Peyer's patch (tissue), 4 donors: ENCODE measurements around the gene EMP1. TPM values are rescaled to one million over a fixed set of nuclear protein-coding genes. Genes with fewer than 3 reads are reported as not detected.

Experiments
- DNase-seq, 3 donors: peaks; one replicate each; pipeline ENCODE4 v3.0.0-alpha.2; 2017 to 2019
- H3K27ac ChIP-seq, 4 donors: fragments of 200-600 bp; sonication (generic); one replicate each; pipeline ENCODE4 v1.5.1; 2016 to 2019
- H3K27me3 ChIP-seq, 2 donors: fragments of 200-600 bp; sonication (generic); one replicate each; pipeline ENCODE4 v1.5.1; 2019
- H3K36me3 ChIP-seq, 3 donors: fragments of 200-600 bp; sonication (generic); one replicate each; pipeline ENCODE4 v1.5.1; 2016 to 2019
- H3K4me1 ChIP-seq, 4 donors: fragments of 200-600 bp; sonication (generic); one replicate each; pipeline ENCODE4 v1.5.1; 2016 to 2019
- H3K4me3 ChIP-seq, 4 donors: fragments of 200-600 bp; sonication (generic); 1 replicate in 3 of 4; 2 replicates in 1 of 4; pipeline ENCODE4 v1.5.1; 2016 to 2019; ENCODE audit warnings: mild to moderate bottlenecking in 1 of 4
- H3K9me3 ChIP-seq, 4 donors: fragments of 200-600 bp; sonication (generic); one replicate each; pipeline ENCODE4 v1.5.1; 2016 to 2019; ENCODE audit warnings: mild to moderate bottlenecking in 1 of 4
- POLR2A ChIP-seq, 2 donors: fragments of 450-650 bp; IDR thresholded peaks; one replicate each; pipeline ENCODE4 v1.5.1; 2017; ENCODE audit warnings: antibody characterized with exemption in 2 of 2, mild to moderate bottlenecking in 2 of 2, moderate library complexity in 2 of 2
- total RNA-seq, 4 donors: library from RNA; depleted of rRNA; stranded (reverse); fragments of >200 nt; gene quantifications; one replicate each; pipeline ENCODE4 v1.1.0, GENCODE V29; 2016
- TF ChIP-seq, protein P1 (sequence below), 6 experiments: fragments of 450-650 bp in 4 of 6; fragments of 200-600 bp in 2 of 6; sonication (generic) in 1 of 6; IDR thresholded peaks; one replicate each; pipeline ENCODE4 v1.5.1; 2017 to 2019; ENCODE audit warnings: antibody characterized with exemption in 6 of 6, mild to moderate bottlenecking in 3 of 6, moderate library complexity in 1 of 6

Gene EMP1
- total RNA-seq, 4 donors from 2014 or later = 37.1 to 110 (median 87.3) TPM

DNA sequence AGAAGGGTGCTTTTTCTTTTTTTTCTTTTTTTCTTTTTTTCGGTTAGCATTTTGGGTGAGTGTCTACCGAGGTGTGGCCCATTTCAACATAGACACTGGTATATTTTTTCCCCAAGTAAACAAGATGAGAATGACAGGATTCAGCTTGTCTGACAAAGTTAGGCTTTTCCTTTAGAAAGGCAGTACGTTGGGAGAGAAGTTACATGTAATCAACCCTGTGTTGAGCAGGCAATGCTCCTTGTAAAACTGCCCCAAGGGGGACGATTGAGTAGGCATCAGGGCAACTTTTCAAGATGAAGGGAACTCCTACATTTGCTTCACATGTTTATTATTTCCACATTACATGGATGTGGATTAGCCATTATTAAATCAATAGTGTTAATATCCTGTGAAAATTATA lies 1.7 kb downstream of the EMP1 start:
- H3K27ac ChIP-seq = peak overlapping the region in 2 of 4 donors; percentile 66 to 95
- H3K4me3 ChIP-seq = peak overlapping the region in 3 of 4 donors; percentile 5 to 60 (median 51)
- H3K4me1 ChIP-seq = peaks cover 0 to 46% (median 6%) of the 10 kb centered on the region in 4 donors
- TF ChIP-seq, protein P1, sequence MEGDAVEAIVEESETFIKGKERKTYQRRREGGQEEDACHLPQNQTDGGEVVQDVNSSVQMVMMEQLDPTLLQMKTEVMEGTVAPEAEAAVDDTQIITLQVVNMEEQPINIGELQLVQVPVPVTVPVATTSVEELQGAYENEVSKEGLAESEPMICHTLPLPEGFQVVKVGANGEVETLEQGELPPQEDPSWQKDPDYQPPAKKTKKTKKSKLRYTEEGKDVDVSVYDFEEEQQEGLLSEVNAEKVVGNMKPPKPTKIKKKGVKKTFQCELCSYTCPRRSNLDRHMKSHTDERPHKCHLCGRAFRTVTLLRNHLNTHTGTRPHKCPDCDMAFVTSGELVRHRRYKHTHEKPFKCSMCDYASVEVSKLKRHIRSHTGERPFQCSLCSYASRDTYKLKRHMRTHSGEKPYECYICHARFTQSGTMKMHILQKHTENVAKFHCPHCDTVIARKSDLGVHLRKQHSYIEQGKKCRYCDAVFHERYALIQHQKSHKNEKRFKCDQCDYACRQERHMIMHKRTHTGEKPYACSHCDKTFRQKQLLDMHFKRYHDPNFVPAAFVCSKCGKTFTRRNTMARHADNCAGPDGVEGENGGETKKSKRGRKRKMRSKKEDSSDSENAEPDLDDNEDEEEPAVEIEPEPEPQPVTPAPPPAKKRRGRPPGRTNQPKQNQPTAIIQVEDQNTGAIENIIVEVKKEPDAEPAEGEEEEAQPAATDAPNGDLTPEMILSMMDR (IDR thresholded peaks at IDR 0.05) = no peak
- TF ChIP-seq POLR2A (IDR thresholded peaks at IDR 0.05) = no peak
- no peaks in the 10 kb centered on the region for H3K36me3 ChIP-seq
- DNase-seq = no peak
- no peaks in the 10 kb centered on the region for H3K9me3 ChIP-seq
- no peaks in the 10 kb centered on the region for H3K27me3 ChIP-seq

DNA sequence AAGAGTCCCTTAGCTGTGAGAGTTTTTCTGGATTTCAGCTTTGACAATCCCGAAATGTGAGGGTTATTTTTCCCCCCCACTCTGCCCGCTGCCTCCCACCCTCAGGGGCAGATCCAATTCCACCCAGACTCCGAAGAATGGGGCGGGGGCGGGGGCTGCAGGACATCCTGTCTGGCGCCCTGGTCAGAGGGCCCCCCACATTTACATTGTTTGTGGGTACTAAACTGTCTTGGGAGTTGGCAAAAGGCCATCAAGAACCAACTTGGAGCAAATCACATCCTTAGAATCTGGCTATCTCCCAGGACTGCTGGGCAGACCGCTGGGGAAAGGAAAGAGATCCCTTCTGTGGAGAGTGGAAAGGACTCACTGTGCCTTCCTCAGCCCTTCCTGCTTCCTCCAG lies 2.4 kb downstream of the EMP1 start:
- Histone ChIP-seq H3K27ac (peak overlapping the region in 2 of 4 donors; percentile 66 to 95), H3K4me3 (peak overlapping the region in 2 of 4 donors; percentile 51 to 60), H3K4me1 (peaks cover 0 to 47% (median 6%) of the 10 kb centered on the region in 4 donors), H3K27me3 (no peaks in the 10 kb centered on the region), H3K36me3 (no peaks in the 10 kb centered on the region), H3K9me3 (no peaks in the 10 kb centered on the region)
- DNase-seq = no peak
- no peak for TF ChIP-seq POLR2A (IDR thresholded peaks at IDR 0.05)
- TF ChIP-seq, protein P1 (IDR thresholded peaks at IDR 0.05) = no peak

DNA sequence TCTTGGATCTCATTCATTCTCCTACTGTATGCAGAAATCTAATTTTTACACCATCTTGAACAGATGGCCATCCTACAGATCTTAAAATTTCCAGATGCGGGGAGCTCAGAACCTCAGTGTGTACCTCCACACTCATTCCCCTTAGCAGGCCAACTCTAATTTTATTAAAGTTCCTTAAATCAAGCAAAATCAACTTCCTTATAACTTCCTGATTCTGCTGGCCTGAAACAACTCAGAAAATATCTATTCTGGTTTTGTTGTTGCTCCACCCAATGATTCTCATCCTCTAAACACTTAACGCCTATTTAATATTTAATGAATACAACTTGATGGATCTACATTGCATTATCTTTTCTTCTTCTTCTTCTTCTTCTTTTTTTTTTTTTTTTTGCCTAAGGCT lies 3.1 kb downstream of the EMP1 start:
- H3K4me3 ChIP-seq = peak overlapping the region in 1 of 4 donors; percentile 60
- H3K9me3 ChIP-seq = no peaks in the 10 kb centered on the region
- DNase-seq = no peak
- no peaks in the 10 kb centered on the region for H3K27me3 ChIP-seq
- H3K4me1 ChIP-seq = peaks cover 0 to 44% (median 6%) of the 10 kb centered on the region in 4 donors
- no peak overlapping the region for H3K27ac ChIP-seq
- H3K36me3 ChIP-seq = no peaks in the 10 kb centered on the region
- no peak for TF ChIP-seq POLR2A (IDR thresholded peaks at IDR 0.05)
- TF ChIP-seq, protein P1 (IDR thresholded peaks at IDR 0.05) = no peak

DNA sequence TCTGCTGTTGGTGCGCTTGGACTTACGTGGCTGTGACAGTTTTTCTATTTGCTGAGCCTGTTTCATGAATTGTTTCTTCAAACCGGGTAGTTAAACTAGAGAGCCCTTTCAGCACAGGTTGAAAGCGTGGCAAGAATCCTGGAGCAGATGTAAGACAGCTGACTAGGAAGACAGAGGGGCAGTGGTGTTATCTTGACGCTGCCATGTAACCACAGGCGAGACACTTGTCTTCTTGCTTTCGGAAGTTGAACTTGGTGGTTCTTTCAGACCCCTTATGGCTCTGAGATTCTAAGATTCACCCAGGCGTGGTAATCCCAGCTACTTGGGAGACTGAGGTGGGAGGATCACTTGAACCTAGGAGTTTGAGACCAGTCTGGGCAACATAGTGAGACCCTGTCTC lies 4.3 kb downstream of the EMP1 start:
- H3K4me3 ChIP-seq = no peak overlapping the region
- H3K27me3 ChIP-seq = no peaks in the 10 kb centered on the region
- H3K36me3 ChIP-seq = no peaks in the 10 kb centered on the region
- peaks cover 0 to 37% (median 4%) of the 10 kb centered on the region in 4 donors for H3K4me1 ChIP-seq
- no peak for TF ChIP-seq POLR2A (IDR thresholded peaks at IDR 0.05)
- TF ChIP-seq, protein P1 (IDR thresholded peaks at IDR 0.05) = no peak
- no peak overlapping the region for H3K27ac ChIP-seq
- DNase-seq = no peak
- no peaks in the 10 kb centered on the region for H3K9me3 ChIP-seq

DNA sequence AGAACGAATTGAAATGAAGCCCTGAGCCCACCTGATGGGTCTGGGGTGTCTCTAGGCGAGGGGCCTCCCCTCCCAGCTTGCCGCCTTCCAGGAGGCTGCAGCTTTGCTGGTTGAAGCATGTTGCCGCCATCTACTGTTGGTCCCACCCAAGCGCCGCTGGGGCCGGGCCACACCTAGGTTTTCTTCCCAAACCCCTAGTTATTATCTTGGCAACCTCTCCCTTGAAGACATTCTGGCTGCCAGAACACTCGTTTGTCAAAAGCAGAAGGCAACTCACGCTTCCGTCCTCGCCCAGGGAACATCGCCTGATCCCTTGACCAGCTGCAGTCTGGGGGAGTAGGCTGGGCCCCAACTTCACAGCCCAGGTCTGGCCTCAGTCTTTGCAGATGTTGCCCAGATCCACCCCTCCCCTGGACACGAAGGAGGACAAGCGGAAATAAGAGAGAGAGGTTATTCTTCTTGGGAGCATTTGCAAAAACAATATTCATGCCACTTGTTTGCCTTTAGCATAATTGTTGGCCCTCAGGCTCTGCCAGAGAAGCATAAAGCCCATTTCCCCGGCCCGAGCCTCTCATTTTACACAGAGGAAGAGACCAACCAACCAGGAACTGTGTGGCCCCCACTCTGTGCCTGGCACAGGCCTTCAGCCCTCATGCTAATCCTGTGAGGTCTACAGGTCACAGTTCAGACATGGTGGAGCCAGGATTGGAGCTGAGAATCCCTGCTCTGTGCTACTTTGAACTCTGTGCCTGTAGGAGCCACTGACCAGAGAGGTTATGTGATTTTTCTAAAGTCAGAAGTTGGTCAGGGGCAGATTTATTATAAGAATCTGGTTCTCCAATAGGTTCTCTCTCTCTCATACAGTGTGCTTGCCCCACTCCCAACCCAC lies 6.8 kb downstream of the EMP1 start:
- DNase-seq = no peak
- H3K27ac ChIP-seq = peak overlapping the region in 2 of 4 donors; percentile 13 to 52

More for the DNA sequence above, 6.8 kb downstream of the EMP1 start:
- Histone ChIP-seq H3K4me3 (no peak overlapping the region), H3K36me3 (no peaks in the 10 kb centered on the region), H3K9me3 (no peaks in the 10 kb centered on the region), H3K4me1 (peaks cover 0 to 39% (median 1%) of the 10 kb centered on the region in 4 donors), H3K27me3 (no peaks in the 10 kb centered on the region)
- TF ChIP-seq, protein P1 (IDR thresholded peaks at IDR 0.05) = peak in 2 of 6 experiments; percentile 5 to 12
- no peak for TF ChIP-seq POLR2A (IDR thresholded peaks at IDR 0.05)
